Lung (tissue), 12 donors: ENCODE data around the gene RREB1. TPM values are rescaled to one million over a fixed set of nuclear protein-coding genes. Genes with fewer than 3 reads are reported as not detected.

Experiments
- ATAC-seq: fragments of 200-7000 bp; cut with Tn5 transposase; one replicate; pipeline ENCODE4 v1.9.1; 2020; ENCODE audit warnings: moderate number of reproducible peaks; ENCODE audit not compliant: insufficient read depth, low FRiP score
- DNase-seq, 3 donors: peaks; one replicate each; pipeline ENCODE4 v3.0.0-alpha.2; 2013 to 2017
- H3K27ac ChIP-seq, 2 donors: one replicate each; pipeline ENCODE4 v1.5.1; 2013; ENCODE audit warnings: mild to moderate bottlenecking in 2 of 2, moderate library complexity in 2 of 2, control low read depth in 1 of 2, inconsistent platforms in 1 of 2, low read depth in 1 of 2, low read length in 1 of 2
- H3K27me3 ChIP-seq, 3 donors: one replicate each; pipeline ENCODE4 v1.5.1; 2013; ENCODE audit warnings: low read length in 2 of 3; ENCODE audit not compliant: control insufficient read depth in 3 of 3, insufficient read depth in 3 of 3
- H3K36me3 ChIP-seq, 4 donors: one replicate each; pipeline ENCODE4 v1.5.1; 2013; ENCODE audit warnings: low read length in 4 of 4, mild to moderate bottlenecking in 1 of 4, moderate library complexity in 1 of 4; ENCODE audit not compliant: control insufficient read depth in 4 of 4, insufficient read depth in 4 of 4
- H3K4me1 ChIP-seq, 5 donors: one replicate each; pipeline ENCODE4 v1.5.1; 2013; ENCODE audit warnings: low read length in 5 of 5, mild to moderate bottlenecking in 2 of 5, moderate library complexity in 1 of 5; ENCODE audit not compliant: control insufficient read depth in 5 of 5, insufficient read depth in 5 of 5
- H3K4me3 ChIP-seq: one replicate; pipeline ENCODE4 v1.5.1; 2013; ENCODE audit warnings: mild to moderate bottlenecking, control low read depth, moderate library complexity
- H3K9ac ChIP-seq, 2 donors: one replicate each; pipeline ENCODE4 v1.5.1; 2013; ENCODE audit warnings: low read length in 2 of 2, control low read depth in 1 of 2; ENCODE audit not compliant: insufficient read depth in 1 of 2
- H3K9me3 ChIP-seq, 4 donors: one replicate each; pipeline ENCODE4 v1.5.1; 2013; ENCODE audit warnings: low read length in 3 of 4, mild to moderate bottlenecking in 1 of 4, moderate library complexity in 1 of 4; ENCODE audit not compliant: control insufficient read depth in 4 of 4, insufficient read depth in 3 of 4
- WGBS, 2 donors: extraction: QIAGEN DNeasy Blood & Tissue Kit; methylation state at CpG; one replicate each; pipeline ENCODE4 v1.1.7; 2013; 5-methylcytosine and 5-hydroxymethylcytosine counted together
- polyA plus RNA-seq, 2 donors: library from polyadenylated mRNA; stranded (reverse); fragments of 200-250 nt; gene quantifications; one replicate each; pipeline ENCODE4 v1.2.1, GENCODE V29; 2013
- total RNA-seq, 2 donors: library from RNA; depleted of rRNA in 1 of 2; stranded (reverse); fragments of >200 nt in 1 of 2; gene quantifications; one replicate each; pipeline ENCODE4 v1.2.1, GENCODE V29; 2014 to 2021
- TF ChIP-seq, protein P1 (sequence below): IDR thresholded peaks from 2 replicates; pipeline ENCODE4 v1.5.1; 2012; ENCODE audit warnings: mild to moderate bottlenecking; ENCODE audit errors: control extremely low read depth, extremely low read depth
- donor health status: control.
- donor health status: control.
- donor health status: Bipolar disorder and iron deficiency.
- donor health status: healthy.
- donor health status: DM: yes; HTN: yes; CAD: no.

The RREB1 gene
- total and polyA plus RNA-seq, 4 donors: 8.9 to 54.7 (median 31.1) TPM

DNA sequence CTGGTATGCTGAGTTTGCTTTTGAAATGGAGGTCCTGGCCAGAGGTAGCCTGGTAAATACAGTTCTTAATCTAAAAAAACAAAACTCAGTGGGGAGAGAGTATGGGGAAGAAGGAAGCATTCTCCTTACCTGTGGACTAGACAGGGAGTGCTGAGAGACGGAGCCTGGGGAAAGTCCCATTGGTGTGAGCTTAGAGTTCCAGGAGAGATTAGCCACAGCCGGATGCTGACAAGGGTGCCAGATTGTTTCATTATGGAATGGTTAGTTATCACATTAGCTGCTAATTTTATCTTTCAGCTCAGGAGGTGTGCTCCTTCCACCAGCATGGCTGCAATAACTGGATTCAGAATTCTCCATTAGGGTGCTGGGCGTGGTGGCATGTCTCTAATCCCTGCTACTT lies 75.9 kb downstream of the RREB1 start:
- Histone ChIP-seq H3K9me3 (no peaks in the 10 kb centered on the region), H3K4me1 (peaks cover 0 to 2% (median 0%) of the 10 kb centered on the region in 5 donors), H3K9ac (no peak overlapping the region), H3K36me3 (peaks cover 21 to 38% (median 25%) of the 10 kb centered on the region in 4 donors), H3K27me3 (no peaks in the 10 kb centered on the region), H3K4me3 (no peak overlapping the region), H3K27ac (no peak overlapping the region)
- ATAC-seq (no peak), DNase-seq (no peak)
- TF ChIP-seq, protein P1, sequence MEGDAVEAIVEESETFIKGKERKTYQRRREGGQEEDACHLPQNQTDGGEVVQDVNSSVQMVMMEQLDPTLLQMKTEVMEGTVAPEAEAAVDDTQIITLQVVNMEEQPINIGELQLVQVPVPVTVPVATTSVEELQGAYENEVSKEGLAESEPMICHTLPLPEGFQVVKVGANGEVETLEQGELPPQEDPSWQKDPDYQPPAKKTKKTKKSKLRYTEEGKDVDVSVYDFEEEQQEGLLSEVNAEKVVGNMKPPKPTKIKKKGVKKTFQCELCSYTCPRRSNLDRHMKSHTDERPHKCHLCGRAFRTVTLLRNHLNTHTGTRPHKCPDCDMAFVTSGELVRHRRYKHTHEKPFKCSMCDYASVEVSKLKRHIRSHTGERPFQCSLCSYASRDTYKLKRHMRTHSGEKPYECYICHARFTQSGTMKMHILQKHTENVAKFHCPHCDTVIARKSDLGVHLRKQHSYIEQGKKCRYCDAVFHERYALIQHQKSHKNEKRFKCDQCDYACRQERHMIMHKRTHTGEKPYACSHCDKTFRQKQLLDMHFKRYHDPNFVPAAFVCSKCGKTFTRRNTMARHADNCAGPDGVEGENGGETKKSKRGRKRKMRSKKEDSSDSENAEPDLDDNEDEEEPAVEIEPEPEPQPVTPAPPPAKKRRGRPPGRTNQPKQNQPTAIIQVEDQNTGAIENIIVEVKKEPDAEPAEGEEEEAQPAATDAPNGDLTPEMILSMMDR: no peak
- WGBS, 2 donors: 75 to 83% methylated on average over 3 of the region's 3 CpGs

DNA sequence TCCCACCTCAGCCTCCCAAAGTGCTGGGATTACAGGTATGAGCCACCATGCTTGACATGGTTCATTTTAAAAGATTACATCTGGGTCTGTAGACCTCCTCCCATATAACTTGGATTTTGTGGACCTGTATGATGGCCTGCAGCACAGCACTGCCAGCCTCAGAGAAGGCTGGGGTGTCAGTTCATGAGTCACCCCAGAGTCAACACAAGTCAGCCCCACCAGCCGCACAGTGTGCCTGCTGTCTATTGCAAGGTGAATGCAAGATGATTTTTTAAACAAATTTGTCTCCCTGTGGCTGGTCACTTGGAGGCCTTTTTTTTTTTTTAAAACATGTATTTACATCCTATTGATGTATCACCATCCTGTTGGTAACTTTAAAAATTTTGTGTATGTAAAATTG lies 76.7 kb downstream of the RREB1 start:
- Histone ChIP-seq H3K9ac (no peak overlapping the region), H3K4me3 (no peak overlapping the region), H3K9me3 (no peaks in the 10 kb centered on the region), H3K27me3 (no peaks in the 10 kb centered on the region), H3K4me1 (peaks cover 0 to 8% (median 0%) of the 10 kb centered on the region in 5 donors), H3K36me3 (peaks cover 27 to 44% (median 30%) of the 10 kb centered on the region in 4 donors), H3K27ac (no peak overlapping the region)
- ATAC-seq (no peak), DNase-seq (no peak)
- 94 to 97% methylated on average over 1 of the region's 1 CpG for WGBS, 2 donors
- TF ChIP-seq, protein P1: no peak

GRCh38 chr6:7185561-7185960 lies 77.8 kb downstream of the RREB1 start:
- DNase-seq: no peak
- no peak for ATAC-seq
- no peak overlapping the region for H3K27ac ChIP-seq
- no peak overlapping the region for H3K4me3 ChIP-seq
- no peaks in the 10 kb centered on the region for H3K27me3 ChIP-seq
- TF ChIP-seq, protein P1: no peak
- WGBS, 2 donors: 91 to 94% methylated on average over 4 of the region's 4 CpGs
- H3K4me1 ChIP-seq: peaks cover 0 to 8% (median 0%) of the 10 kb centered on the region in 5 donors
- H3K9me3 ChIP-seq: no peaks in the 10 kb centered on the region
- H3K9ac ChIP-seq: no peak overlapping the region
- H3K36me3 ChIP-seq: peaks cover 30 to 45% (median 32%) of the 10 kb centered on the region in 4 donors

- H3K36me3 ChIP-seq: peaks cover 18 to 38% (median 23%) of the 10 kb centered on the region in 4 donors
- 67 to 74% methylated on average over 5 of the region's 5 CpGs for WGBS, 2 donors
- DNase-seq (peak in 1 of 3 donors; percentile 26), ATAC-seq (no peak)
- H3K9ac ChIP-seq: no peak overlapping the region
- no peaks in the 10 kb centered on the region for H3K9me3 ChIP-seq
- no peak overlapping the region for H3K4me3 ChIP-seq
- peaks cover 0 to 11% (median 0%) of the 10 kb centered on the region in 5 donors for H3K4me1 ChIP-seq
- TF ChIP-seq, protein P1: no peak
- H3K27ac ChIP-seq: no peak overlapping the region
- H3K27me3 ChIP-seq: no peaks in the 10 kb centered on the region
Observed at GRCh38 chr6:7188492-7188891, 80.7 kb downstream of the RREB1 start.
